HG03469 (cell line): Measurements from ENCODE around the gene HOXB7.

Experiments
- ATAC-seq: cut with Tn5 transposase; IDR thresholded peaks from one replicate; pipeline ENCODE4 v1.9.1; 2021; ENCODE audit warnings: mild to moderate bottlenecking, moderate library complexity, moderate number of reproducible peaks; ENCODE audit not compliant: unreplicated experiment

HOXB7 gene

DNA sequence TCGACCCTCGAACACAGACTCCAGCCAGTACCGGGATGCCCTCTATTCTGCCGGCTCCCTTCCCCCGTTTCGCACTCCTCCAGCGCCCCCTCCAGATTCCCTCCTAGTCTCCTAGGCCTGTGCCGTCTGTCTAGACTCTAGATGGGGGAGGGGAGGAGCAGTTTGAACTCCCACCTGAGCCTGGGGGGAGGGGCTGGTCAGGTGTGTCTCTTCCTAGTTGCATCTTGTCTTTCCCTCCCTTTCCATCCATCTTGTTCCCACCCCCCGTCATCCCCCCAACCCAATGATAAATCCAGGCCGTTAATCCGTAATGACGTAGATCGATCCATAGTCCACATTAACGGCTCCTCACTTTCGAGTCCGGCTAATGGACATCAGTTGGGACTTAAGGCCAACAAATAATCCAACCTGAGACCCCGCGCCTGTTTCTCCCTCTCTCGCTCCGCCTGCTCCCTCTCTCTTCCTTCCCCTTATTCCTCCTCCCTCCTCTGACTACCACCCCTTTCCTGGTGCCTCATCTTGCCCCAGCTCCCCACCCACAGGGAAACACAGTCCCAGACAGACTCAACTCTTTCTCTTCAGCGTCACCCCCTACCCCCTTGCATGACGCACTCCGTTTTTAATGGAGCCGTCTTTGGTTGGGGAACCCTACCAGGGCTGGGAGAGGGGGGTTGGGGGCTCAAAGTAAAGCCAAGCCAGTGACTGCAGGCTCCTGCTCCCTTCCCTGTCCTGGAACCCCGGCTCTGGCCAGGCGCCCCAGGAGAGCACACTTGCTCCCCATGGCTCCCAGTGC, 13.9 kb downstream of the HOXB7 start:
- ATAC-seq: no peak

GRCh38 chr17:48596000-48596734, 14.7 kb downstream of the HOXB7 start:
- no peak for ATAC-seq

- no peak for ATAC-seq
Observed at GRCh38 chr17:48595278-48595999, 15.4 kb downstream of the HOXB7 start.

- no peak for ATAC-seq
Observed at GRCh38 chr17:48594538-48595277, 16.1 kb downstream of the HOXB7 start.

DNA sequence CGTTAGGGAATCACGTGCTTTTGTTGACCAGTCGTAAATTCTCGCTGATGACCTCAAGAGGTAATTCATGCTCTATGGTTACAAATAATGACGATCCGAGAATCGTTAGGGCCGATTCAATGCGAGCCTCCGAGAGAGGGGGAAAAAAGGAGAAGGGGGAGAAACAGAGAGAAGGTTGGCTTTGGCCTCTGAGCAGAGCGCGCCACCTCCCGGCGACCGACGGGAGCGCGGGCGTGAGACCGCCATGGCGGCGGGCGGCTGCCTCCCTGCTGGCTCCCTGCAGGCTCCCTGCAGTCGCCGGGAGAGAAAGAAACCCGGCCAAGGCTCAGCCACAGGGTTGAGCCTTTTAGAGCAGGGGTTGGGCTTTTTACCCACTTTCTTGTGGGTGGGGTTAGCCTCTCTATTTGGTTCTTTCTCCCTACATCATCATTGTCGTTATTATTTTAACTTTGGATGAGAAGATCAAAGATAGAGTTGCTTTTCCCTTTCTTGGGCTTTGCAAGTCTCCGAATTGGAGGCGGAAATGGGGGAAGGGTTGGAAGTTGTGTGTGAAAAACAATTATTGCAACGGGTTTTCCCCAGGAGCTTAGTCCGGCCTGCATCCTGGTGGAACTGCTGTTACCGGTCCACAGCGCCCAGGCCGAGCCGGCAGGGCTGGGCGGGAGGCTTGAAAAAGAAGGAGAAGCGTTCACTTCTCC, 16.8 kb downstream of the HOXB7 start:
- ATAC-seq: no peak

DNA sequence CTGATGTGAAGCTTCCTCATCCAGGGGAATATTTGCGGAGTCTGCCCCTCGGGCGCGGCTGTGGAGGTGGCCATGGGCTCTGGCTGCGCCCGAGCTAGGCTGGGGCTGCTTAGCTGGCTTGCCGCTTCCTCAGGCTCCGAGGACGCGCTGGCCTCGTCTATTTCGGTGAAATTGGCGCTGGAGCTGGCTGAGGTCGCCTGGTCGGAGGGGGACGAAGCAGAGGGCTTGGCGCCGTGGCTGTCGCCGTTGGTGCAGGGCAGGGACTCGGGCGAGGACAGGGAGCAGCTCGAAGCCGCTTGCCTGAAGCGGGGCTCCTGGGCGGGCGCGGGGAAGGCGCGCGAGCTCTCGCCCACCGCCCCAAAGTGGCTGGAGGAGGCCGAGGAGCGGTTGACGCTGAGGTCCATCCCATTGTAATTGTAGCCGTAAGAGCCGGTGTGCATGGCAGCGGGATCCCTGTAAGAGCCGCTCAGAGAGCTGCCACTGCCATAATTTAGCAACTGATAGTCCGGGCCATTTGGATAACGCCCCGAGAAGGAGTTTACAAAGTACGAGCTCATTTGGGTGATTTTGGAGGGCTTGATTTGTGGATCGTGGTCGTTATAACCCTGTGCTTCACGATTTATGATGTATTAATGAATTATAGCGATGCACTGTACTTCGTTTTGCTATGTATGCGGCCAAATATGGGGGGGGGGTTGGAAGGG, 17.5 kb downstream of the HOXB7 start, which contains the start of gene HOXB5:
Gene HOXB5, minus strand, starts transcription at position 654 of the 704 bp plus-strand sequence. Its CDS starts 97 bp downstream, at position 557.
- ATAC-seq: no peak

DNA sequence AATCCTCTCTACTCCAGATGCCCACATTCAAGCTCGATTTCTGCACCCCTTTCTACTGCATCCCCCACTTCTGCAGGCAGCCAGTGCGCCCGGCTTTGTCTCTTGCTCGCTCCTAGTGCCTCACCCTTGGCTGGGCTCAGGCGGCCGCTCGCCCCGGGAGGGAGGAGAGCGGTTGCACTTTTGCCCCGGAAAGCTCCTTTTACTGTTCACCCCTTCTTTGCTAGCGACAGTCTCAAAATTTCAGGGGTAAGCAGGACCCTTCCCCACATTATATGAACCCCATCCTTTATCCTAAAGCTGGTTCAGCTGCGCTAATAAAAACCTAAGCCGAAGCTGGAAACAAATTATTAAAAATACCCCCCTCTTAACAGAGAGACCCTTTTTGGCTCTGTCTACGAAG, 18.2 kb downstream of the HOXB7 start:
- ATAC-seq: no peak

DNA sequence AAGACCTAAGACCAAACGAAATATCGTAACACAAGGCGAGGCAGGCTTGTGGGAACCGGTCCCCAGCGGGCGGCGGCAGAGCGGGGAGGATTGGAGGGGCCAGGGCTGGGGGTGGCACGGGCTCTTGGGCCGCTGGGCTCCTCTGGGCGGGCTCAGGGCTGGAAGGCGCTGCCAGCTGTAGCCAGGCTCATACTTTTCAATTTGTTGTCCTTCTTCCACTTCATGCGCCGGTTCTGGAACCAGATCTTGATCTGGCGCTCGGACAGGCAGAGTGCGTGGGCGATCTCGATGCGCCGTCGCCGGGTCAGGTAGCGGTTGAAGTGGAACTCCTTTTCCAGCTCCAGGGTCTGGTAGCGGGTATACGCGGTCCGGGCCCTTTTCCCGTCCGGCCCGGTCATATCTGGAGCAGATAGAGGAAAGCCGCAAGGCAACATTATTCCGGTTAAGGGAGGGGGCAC, 18.7 kb downstream of the HOXB7 start:
- no peak for ATAC-seq

DNA sequence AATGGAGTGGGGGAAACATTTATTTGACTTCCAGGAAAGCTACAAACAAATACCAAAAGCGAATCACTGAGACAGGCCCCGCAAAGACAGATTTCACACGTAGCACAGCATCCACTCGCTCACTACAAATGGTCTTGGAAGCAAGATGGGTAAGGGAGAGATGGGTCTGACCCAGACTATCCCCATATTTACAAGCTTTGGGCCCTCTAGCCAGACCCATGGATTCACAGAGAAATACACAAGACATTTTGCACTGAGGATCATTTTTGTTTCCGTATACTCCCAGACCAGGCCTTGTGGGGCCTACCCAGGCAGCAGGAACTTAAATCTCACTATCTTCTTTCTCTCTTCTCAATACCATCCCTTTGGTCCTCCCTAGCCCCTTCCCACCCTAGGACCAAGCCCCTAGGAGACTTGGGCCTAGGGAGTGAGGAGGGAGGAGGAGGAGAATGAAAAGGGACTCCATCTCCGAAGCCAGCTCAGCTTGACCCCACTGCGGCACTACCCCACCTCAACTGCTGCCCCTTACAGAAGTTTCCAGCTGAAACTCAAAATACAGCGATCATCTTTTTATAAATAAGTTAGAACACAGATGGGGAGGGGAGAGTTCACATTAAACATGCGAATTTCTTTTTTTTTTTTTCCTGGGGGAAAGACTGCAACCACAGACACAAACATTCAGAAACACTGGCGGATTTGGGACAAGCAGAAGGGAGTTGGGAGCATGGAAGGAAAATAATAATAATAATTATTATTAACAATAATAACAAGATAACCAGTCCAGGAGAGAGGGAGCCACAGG, 19.4 kb downstream of the HOXB7 start:
- ATAC-seq: no peak

DNA sequence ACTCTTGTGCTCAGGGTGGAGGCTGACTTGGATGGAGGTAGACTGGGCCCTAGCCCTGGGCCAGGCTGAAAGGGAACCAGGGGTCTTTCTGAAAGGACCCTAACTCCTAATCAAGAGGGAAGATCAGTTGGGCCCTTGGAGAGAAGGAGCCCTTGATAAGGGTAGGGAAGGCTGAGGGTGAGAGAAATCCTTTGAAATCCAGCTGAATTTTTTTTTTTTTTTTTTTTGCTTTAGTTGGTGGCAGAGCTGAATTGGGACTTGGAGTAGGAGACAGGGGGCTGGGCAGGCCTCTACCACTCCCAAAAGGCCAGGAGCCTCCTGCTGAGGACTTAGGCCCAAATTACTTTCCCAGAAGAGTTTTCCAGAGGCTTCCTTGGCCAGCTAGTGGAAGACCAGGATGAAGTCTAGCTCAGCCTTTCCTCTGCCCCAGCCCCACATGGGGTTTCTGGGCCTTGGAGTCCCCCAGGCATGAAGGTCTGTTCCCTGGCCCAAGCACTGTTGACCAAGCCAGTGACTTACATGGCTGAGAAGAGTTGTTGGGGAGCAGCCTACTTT, 20.1 kb downstream of the HOXB7 start:
- ATAC-seq: no peak

DNA sequence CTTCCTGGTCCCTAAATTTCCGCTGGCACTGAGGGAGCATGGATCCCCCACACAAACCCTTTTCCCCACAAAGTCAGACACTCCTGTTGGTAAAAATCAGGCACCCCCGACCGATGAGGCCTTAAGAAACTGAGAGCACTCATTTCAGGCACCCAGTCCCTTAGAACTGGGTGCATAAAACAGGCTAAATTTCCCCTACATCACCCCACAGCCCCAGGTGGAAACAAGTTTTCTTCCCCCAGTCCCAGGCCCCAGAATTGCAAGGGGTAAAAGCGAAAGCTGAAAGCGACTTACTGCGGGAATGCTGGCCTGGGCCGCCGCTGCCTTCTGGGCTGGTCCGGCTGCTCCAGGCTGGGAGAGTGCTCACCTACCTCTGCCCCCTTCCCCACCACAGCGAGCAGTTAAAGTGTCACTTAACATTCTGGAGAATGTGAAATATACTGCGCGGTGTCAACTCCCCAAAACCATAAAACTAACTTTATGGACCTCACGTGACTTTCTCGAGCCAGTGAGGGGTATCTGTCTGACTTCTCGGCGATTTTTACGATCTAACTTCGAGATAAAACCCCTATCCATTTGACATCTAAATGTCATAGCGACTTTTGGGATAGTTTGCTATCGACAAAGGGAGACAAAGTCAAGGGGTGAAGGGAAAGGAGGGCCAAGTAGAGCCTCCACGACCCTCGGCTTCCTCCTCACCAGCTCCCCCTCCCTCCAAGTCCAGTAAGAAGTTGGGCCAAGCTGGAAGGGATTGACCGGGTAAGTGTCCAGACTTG, 20.8 kb downstream of the HOXB7 start, which contains the start of gene HOXB3:
Gene HOXB3, minus strand, starts transcription at position 411 of the 776 bp plus-strand sequence. CDS start 37,767 bp downstream, outside the sequence.
- ATAC-seq: no peak

DNA sequence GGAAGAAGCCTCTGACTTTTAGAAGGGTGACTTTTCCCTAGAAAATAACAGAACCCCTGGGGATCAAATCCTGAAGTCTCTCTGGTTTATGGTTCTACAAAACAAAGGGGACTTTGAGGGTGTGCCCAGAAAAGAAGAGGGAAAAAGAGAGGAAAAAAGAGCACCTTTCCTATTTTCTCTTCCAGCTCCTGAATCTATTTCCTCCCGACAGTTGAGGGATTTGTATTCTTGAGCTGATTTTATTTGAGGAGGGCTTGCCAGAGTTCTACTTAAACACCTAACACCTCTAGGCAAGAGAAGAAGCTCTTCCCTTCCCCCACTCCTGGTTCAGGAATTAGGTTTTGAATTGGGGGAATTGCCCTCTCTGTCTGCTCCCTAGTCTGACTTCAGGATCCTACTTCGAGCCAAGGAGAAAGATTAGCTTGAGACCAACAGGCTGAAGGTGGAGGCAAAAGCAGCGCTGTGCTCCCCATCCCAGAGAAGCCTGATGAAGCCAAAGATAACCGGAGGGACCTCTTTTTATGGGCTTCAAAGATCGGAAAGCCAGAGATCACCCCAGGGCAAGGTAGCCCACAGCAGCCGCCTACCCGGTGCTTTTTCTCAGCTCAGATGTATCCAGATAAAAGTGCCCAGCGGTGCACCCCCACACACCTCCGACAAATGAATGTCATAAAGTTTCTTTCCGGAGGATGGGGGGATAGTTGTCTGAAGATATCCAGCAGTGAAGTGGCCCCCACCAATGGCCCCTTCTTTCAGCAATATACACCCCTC, 21.6 kb downstream of the HOXB7 start:
- no peak for ATAC-seq

- no peak for ATAC-seq
Observed at GRCh38 chr17:48588528-48588927, 22.3 kb downstream of the HOXB7 start.

DNA sequence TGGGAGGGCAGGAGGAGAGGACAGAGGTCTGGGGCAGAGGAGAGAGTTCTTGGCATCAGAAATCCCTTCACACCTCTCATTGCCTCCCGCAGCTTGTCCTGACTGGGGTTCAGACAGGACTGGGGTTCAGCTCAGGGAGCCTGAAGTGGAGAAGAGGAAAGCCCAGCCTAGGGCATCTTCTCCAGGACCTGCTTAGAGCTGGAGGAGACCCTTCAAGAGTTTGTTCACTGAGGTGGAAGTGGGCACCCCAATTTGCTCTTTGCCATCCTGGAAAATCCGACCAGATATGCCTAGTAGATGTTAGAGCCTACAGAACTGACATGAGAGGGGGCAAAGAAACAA, 22.8 kb downstream of the HOXB7 start:
- no peak for ATAC-seq

DNA sequence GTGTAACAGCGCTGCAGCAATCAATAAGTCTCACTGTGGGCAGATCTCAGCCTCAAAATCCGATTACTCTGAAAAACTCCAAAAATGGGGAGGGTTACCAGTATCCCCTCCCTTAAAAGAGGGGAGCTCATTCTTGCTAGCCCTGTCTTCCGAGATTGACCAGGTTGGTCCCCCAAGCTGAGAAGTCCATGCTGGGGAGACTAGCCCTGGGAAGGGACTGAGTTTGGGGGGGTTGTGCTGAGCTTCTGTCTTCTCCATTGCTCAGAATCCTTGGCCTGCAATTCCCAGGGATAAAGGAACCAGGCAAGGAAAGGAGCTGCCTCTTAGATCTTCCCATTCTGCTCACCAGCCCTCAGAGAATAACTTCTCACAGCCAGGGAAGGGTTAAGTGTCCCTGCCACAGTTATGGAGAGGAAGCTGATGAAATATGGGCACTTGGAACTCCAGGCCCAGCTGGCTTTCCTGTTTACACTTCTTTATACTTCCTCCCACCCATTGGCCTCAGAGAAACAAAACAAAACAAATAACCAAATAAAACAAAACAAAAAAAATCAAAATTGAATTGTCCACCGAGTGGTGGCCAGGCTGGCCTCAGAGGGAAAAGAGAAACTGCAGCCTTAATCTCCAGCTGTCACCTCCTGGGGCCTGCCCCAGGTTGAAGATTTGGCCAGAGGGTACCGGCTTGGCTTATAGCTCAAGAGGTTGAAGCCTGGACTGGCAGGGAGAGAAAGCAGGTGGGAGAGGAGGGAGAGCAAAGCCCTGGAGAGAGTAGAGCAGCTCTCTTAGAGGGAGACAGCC, 23.3 kb downstream of the HOXB7 start:
- ATAC-seq: no peak
